Dendritic cell treated with granulocyte-macrophage colony-stimulating factor and Interleukin-4, amounts not matched to agents 40 ng/mL and 50 ng/mL, for 4 days (primary cell): ENCODE measurements around the gene KDR.

Experiments
- H3K27ac Mint-ChIP-seq: one replicate; pipeline ENCODE4 v1.8.0; 2022; ENCODE audit warnings: mild to moderate bottlenecking, mixed read lengths
- H3K27me3 Mint-ChIP-seq: one replicate; pipeline ENCODE4 v1.8.0; 2022; ENCODE audit warnings: mild to moderate bottlenecking, mixed read lengths
- H3K36me3 Mint-ChIP-seq: one replicate; pipeline ENCODE4 v1.8.0; 2022; ENCODE audit warnings: low read depth, mixed read lengths
- H3K4me1 Mint-ChIP-seq: one replicate; pipeline ENCODE4 v1.8.0; 2022; ENCODE audit warnings: low read depth, mixed read lengths
- H3K4me3 Mint-ChIP-seq: one replicate; pipeline ENCODE4 v1.8.0; 2022; ENCODE audit warnings: mild to moderate bottlenecking, moderate library complexity, mixed read lengths
- H3K9me3 Mint-ChIP-seq: one replicate; pipeline ENCODE4 v1.8.0; 2022; ENCODE audit warnings: mixed read lengths
- intact Hi-C: fragments of 100-400 bp; cut with micrococcal nuclease; formaldehyde crosslinking; loops from one replicate; pipeline ENCODE4 v1.15.0; 2022

The KDR gene

DNA sequence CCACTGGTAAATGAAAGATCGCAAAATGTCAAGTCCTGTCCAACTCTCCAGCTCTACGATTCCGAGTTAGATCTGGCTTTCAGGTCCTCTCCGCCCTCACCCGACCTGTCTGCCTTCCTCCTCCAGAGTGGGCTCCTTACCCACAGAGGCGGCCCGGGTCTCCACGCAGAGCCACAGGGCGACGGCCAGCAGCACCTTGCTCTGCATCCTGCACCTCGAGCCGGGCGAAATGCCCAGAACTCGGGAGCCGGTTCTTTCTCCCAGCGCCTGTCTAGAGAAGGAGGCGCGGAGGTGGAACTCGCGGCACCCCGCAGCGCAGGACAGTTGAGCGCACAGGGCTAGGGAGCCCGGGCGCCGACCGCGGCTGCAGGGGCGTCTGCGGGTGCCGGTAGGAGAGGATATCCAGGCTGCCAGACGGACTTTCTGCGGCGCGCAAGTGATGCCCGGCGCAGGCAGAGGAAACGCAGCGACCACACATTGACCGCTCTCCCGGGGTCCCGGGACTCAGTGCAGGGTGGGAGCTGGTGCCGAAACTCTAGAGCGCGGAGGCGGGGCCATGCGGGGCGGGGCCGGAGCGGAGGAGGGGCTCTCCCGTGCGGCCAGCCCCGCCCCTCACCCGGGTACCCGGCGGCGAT, at the start of gene KDR:
TSS of gene KDR (minus strand) at position 509 of the 635 bp plus-strand sequence. CDS start at position 207, 302 bp downstream.
- H3K4me1 Mint-ChIP-seq = peaks cover 15% of the 10 kb centered on the region
- no peaks in the 10 kb centered on the region for H3K36me3 Mint-ChIP-seq
- H3K9me3 Mint-ChIP-seq = no peaks in the 10 kb centered on the region
- H3K27me3 Mint-ChIP-seq = peaks cover 51% of the 10 kb centered on the region
- H3K4me3 Mint-ChIP-seq = peak within 1 kb of the TSS; percentile 47
- intact Hi-C loops = no loop called here
- no peak within 1 kb of the TSS for H3K27ac Mint-ChIP-seq

DNA sequence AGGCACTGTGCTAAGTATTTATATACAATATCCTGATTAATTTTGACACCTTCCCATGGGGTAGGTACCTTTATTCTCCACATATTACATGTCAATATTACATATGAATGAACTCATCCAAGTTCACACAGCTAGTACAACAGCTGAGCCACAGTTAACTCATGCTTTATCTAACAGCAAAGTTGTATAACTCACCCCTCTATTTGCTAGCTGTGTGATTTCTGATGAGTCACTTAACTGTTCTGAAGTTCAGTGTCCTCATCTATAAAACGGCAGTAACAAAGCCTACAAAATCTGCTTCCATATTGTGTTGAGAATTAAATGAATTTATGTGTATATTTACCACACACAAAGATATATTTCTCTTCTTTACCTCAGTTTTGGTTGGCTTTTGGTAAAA, 48.2 kb upstream of the KDR start:
- Mint-ChIP-seq H3K36me3 (no peaks in the 10 kb centered on the region), H3K27ac (no peak overlapping the region), H3K27me3 (peaks cover 8% of the 10 kb centered on the region), H3K4me3 (no peak overlapping the region), H3K9me3 (no peaks in the 10 kb centered on the region), H3K4me1 (peaks cover 10% of the 10 kb centered on the region)
- intact Hi-C loops = no loop called here

DNA sequence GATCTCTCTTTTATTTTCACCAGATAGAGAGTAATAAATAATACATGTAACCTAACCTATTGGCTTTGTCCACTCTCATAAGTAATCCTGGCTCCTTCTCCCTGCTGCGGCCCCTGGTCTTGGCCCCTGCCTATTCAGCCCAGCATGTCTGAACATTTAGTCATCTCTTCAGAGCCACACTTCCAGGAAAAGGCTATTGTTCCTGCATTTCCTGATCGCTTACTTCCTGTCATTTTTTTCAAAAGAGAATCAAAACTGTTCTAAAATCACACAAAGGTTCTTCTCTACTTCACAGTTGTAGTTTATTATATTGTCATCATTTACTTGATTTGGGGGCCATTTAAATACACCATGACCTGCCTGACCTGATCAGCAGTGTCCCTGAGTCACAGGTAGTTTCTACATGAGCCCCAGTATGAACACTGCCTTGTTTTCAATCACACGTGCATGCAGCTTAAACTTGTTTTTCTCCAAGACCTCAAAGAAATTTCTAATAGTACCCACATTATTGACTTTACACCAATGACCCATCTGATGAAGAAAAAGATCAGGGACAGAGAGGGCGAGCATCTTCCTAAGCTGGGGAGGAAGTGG, 47.4 kb upstream of the KDR start:
- intact Hi-C loops = no loop called here
- peaks cover 2% of the 10 kb centered on the region for H3K4me1 Mint-ChIP-seq
- no peak overlapping the region for H3K4me3 Mint-ChIP-seq
- peaks cover 8% of the 10 kb centered on the region for H3K27me3 Mint-ChIP-seq
- H3K9me3 Mint-ChIP-seq = no peaks in the 10 kb centered on the region
- no peaks in the 10 kb centered on the region for H3K36me3 Mint-ChIP-seq
- no peak overlapping the region for H3K27ac Mint-ChIP-seq

DNA sequence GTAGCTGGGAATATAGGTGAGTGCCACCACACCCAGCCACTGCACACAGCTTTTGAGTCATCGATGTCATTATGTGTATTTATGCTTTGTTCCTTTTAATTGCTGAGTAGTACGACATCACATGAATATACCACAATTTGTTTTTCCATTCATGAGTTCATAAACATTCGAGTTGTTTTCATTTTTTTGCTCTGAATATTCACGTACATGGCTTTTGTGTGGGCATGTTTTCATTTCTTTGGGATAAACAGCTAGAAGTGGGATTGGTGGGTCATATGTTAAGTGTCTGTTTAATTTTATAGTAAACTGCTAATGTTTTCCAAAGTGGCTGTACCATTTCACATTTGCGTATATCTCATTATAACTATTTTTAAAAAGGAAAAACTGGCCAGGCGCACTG, 45.1 kb upstream of the KDR start:
- Mint-ChIP-seq H3K27me3 (peaks cover 3% of the 10 kb centered on the region), H3K36me3 (no peaks in the 10 kb centered on the region), H3K4me3 (no peak overlapping the region), H3K9me3 (no peaks in the 10 kb centered on the region), H3K4me1 (no peaks in the 10 kb centered on the region), H3K27ac (no peak overlapping the region)
- intact Hi-C loops = no loop called here

DNA sequence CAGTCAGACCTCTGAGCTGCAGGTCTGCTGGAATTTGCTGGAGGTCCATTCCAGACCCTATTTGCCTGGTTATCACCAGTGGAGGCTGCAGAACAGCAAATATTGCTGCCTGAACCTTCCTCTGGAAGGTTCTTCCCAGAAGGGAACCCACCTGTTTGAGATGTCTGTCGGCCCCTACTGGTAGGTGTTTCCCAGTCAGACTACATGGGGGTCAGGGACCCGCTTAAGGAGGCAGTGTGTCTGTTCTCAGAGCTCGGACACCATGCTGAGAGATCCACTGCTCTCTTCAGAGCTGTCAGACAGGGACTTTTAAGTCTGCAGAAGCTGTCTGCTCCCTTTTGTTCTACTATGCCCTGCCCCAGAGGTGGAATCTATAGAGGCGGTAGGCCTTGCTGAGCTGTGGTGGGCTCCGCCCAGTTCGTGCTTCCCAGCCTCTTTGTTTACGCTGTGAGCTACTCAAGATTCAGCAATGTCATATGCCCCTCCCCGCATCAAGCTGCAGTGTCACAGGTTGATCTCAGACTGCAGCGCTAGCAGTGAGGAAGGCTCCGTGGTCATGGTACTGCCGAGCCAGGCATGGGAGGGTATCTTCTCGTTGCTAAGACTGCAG, 44.1 kb upstream of the KDR start:
- H3K4me1 Mint-ChIP-seq = no peaks in the 10 kb centered on the region
- no peaks in the 10 kb centered on the region for H3K36me3 Mint-ChIP-seq
- H3K4me3 Mint-ChIP-seq = no peak overlapping the region
- no peak overlapping the region for H3K27ac Mint-ChIP-seq
- intact Hi-C loops = no loop called here
- no peaks in the 10 kb centered on the region for H3K9me3 Mint-ChIP-seq
- H3K27me3 Mint-ChIP-seq = peaks cover 3% of the 10 kb centered on the region

DNA sequence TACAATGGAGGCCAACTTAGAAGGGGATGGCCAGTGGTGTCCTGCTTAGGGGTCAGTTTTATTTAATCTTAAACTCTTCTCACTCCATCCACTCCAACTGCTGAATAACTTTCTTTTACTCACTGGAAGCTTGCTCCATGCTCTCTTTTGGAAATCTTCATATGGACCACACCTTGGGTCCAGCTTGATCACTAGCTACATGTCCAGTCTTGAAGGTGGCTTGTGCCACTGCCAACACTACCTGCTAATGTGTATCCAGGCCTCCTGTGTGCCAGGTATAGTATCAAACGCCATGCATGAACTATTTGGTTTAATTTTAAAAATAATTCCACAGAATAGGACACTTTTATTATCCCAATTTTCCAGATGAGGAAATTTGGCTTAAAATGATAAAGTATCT, 37.0 kb upstream of the KDR start:
- Mint-ChIP-seq H3K27me3 (peaks cover 15% of the 10 kb centered on the region), H3K27ac (no peak overlapping the region), H3K9me3 (no peaks in the 10 kb centered on the region), H3K4me1 (no peaks in the 10 kb centered on the region), H3K36me3 (no peaks in the 10 kb centered on the region), H3K4me3 (no peak overlapping the region)
- intact Hi-C loops = no loop called here

DNA sequence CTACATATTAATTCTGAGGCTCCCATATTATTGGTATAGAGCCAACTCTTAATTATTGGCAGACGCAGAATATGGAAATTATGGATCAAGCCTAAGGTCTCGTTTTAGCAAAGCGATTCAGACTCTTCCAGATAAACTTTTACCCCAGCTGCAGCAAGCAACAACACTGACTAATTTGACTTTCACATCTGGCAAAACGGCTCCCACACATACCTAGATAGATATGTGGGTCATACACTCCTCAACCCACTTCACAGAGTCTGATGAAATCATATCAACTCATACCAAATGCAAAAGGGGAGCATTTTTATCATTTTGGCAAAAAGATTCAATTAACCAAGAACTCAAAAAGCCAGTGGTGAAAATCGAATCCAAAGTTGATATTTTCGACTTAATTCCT, 36.3 kb upstream of the KDR start:
- Mint-ChIP-seq H3K27me3 (peaks cover 20% of the 10 kb centered on the region), H3K4me3 (no peak overlapping the region), H3K27ac (no peak overlapping the region), H3K36me3 (no peaks in the 10 kb centered on the region), H3K9me3 (no peaks in the 10 kb centered on the region), H3K4me1 (no peaks in the 10 kb centered on the region)
- intact Hi-C loops = no loop called here

DNA sequence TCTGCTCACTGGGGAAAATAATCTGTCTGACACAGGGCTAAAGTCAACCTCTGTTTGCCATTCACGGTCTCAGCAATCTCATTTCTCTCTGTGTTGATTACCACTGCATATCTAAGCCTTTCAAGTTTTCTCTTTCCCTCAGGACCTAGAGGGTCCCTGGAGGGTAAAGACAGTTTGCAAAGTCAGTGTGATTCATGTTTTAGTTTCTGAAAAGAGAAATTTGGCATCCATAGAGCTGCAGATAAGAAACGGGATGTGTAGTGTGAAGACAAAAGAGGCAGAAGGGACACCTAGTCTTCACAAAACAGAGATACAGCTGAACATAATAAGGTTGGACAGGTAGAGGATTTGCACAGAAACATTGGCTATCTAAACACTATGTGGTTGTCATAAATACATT, 34.5 kb upstream of the KDR start:
- Mint-ChIP-seq H3K9me3 (no peaks in the 10 kb centered on the region), H3K27me3 (peaks cover 25% of the 10 kb centered on the region), H3K27ac (no peak overlapping the region), H3K36me3 (no peaks in the 10 kb centered on the region), H3K4me3 (no peak overlapping the region), H3K4me1 (no peaks in the 10 kb centered on the region)
- intact Hi-C loops = no loop called here

DNA sequence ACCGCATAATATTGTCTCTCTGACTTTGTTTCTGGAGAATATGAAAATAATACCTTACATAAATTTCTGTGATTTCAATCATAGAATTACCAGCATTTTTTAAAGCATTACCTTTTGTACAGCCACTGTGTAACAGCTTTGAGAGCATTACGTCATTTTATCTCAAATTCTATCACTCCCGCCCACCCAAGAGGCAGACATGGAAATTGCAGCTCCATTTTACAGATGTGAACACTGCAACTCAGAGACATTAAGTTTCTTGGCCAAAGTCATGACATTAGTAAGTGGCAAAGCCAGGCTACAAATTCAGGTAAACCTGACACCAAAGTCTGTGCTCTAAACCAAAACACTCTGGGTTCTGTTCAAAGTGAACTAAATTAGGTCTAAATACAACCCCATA, 33.6 kb upstream of the KDR start:
- Mint-ChIP-seq H3K4me3 (no peak overlapping the region), H3K9me3 (no peaks in the 10 kb centered on the region), H3K27me3 (peaks cover 25% of the 10 kb centered on the region), H3K36me3 (no peaks in the 10 kb centered on the region), H3K4me1 (no peaks in the 10 kb centered on the region), H3K27ac (no peak overlapping the region)
- intact Hi-C loops = no loop called here

DNA sequence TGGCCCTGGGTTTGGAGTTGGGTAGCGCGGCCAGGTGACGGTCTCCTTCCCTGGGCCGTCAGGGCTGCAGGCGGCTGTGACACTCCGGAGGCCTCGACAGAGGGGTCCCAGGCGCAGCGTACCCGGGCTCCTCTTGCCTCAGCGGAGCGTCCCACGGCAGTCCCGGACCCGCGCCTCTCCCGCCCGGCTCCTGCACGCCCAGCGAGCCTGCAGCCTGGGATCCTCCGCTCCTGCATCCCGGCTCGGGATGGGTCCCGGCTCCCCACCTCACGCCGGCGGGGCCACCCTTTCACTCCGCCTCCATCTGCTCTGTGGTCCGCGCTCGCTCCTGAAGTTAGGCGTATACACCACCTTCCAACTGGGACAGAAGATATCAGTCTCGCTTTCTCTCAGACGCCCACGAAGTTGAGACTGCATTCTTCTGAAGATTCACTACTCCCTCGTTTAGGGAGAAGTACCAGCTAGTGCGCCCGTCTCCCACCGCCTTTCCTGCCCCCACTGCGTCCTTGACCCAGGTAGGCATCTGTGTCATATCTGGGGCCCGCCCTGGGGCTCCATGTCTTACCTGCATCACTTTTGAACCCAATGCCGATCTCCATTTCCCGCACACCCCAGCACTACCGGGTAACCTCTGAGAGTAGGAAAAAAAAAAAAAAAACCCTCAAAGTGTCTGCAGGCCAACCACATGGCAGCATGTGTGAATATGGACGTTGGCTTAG, 32.3 kb upstream of the KDR start:
- H3K4me3 Mint-ChIP-seq = no peak overlapping the region
- peaks cover 25% of the 10 kb centered on the region for H3K27me3 Mint-ChIP-seq
- no peaks in the 10 kb centered on the region for H3K36me3 Mint-ChIP-seq
- no peaks in the 10 kb centered on the region for H3K4me1 Mint-ChIP-seq
- H3K27ac Mint-ChIP-seq = no peak overlapping the region
- intact Hi-C loops = no loop called here
- H3K9me3 Mint-ChIP-seq = no peaks in the 10 kb centered on the region

DNA sequence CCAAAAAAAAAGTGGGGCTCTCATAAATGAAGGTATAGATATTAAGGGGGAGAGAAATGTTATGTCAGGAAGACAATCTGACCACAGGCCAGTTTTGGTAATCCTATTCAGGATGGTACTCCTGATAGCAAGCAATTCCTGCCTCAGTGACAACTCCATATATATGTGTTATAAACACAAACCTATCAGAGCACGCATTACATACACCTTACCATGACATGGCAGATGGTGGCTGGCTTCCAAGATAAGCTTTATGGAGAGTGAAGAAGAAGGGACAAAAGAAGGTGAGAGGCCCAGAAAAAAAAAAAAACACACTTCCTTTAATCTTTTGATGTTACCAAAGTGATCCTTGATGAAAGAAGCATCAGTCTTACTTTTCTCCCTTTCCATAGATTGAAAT, 29.5 kb upstream of the KDR start:
- intact Hi-C loops = no loop called here
- Mint-ChIP-seq H3K4me1 (no peaks in the 10 kb centered on the region), H3K4me3 (no peak overlapping the region), H3K27ac (no peak overlapping the region), H3K9me3 (no peaks in the 10 kb centered on the region), H3K36me3 (no peaks in the 10 kb centered on the region), H3K27me3 (peaks cover 25% of the 10 kb centered on the region)

DNA sequence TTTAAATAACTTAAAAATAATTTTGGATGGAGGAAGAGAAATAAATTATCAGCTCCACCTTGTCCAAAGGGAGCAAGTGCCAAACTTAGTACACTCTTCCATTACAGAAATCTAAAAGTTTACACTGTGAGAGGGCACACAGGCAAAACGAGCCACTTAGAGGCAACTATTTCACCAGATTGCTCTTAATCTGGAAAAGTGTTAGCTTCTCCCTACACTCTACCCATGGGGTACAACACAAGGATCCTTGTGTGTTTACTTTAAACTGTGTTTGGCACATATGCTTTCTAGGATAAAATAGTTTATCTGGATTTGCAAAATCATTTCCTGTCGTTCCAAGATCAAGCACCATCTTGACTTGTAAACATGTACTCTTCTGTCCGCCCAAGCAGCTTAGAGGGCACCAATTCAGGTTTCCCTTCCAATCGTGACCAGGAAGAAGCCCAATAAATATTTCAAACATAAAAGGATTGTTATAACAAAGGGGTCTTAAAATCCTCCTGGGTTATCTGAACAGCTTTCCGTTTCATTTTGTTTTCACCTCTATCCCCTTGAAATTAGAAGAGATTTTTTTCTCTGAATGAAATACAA, 29.0 kb upstream of the KDR start:
- no peak overlapping the region for H3K4me3 Mint-ChIP-seq
- H3K4me1 Mint-ChIP-seq = no peaks in the 10 kb centered on the region
- no peaks in the 10 kb centered on the region for H3K9me3 Mint-ChIP-seq
- H3K27me3 Mint-ChIP-seq = peaks cover 25% of the 10 kb centered on the region
- no peak overlapping the region for H3K27ac Mint-ChIP-seq
- no peaks in the 10 kb centered on the region for H3K36me3 Mint-ChIP-seq
- intact Hi-C loops = no loop called here

DNA sequence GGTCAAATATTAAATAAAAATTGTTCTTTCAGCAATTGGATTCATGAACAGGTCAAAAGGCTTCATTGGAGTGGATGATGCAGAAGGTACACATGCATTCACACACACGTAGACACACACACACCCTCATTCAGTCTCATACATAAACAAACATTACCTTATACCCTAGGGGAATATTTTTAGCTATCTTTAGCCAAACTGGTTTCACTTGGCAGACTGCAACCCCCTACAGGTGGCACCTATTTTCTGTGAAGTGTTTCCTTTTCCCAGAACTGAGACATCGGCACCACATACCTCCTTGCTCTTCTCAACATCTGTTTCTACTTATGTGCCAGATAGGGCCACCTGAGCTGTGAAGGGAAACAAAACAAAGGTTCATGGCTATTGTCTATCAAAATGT, 18.5 kb upstream of the KDR start:
- intact Hi-C loops = no loop called here

DNA sequence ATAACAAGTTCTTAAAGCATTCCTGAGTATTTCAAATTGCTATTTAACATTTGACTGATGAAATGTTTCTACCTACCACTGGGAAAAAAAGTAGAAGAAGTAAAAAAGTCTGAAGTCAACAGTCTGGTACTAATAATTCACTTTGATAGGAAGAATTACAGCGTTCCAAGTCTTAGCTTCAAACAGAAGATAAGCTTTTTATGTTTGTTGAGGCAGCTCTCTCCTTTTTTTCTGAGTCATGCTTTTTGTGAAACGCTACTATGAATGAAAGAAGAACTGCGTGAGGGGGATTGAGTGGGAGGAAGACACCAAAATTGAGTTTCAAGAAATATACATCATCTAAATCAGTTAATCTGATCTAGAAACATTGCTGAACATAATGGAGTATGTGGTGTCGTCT, 13.0 kb upstream of the KDR start:
- H3K27me3 Mint-ChIP-seq = peaks cover 4% of the 10 kb centered on the region
- intact Hi-C loops = no loop called here
- H3K9me3 Mint-ChIP-seq = no peaks in the 10 kb centered on the region
- H3K4me3 Mint-ChIP-seq = no peak overlapping the region
- H3K27ac Mint-ChIP-seq = no peak overlapping the region
- no peaks in the 10 kb centered on the region for H3K36me3 Mint-ChIP-seq
- no peaks in the 10 kb centered on the region for H3K4me1 Mint-ChIP-seq

More for the DNA sequence above, 18.5 kb upstream of the KDR start:
- no peaks in the 10 kb centered on the region for H3K36me3 Mint-ChIP-seq
- no peak overlapping the region for H3K27ac Mint-ChIP-seq
- no peaks in the 10 kb centered on the region for H3K4me1 Mint-ChIP-seq
- no peak overlapping the region for H3K4me3 Mint-ChIP-seq
- no peaks in the 10 kb centered on the region for H3K27me3 Mint-ChIP-seq
- H3K9me3 Mint-ChIP-seq = no peaks in the 10 kb centered on the region
